Smooth muscle cell of the brain vasculature (primary cell): Measurements from ENCODE around the gene NEDD8.

Experiments
- DNase-seq: peaks from one replicate; pipeline ENCODE4 v3.0.0-alpha.2; 2012; ENCODE audit warnings: low read depth, low spot score

The NEDD8 gene

DNA sequence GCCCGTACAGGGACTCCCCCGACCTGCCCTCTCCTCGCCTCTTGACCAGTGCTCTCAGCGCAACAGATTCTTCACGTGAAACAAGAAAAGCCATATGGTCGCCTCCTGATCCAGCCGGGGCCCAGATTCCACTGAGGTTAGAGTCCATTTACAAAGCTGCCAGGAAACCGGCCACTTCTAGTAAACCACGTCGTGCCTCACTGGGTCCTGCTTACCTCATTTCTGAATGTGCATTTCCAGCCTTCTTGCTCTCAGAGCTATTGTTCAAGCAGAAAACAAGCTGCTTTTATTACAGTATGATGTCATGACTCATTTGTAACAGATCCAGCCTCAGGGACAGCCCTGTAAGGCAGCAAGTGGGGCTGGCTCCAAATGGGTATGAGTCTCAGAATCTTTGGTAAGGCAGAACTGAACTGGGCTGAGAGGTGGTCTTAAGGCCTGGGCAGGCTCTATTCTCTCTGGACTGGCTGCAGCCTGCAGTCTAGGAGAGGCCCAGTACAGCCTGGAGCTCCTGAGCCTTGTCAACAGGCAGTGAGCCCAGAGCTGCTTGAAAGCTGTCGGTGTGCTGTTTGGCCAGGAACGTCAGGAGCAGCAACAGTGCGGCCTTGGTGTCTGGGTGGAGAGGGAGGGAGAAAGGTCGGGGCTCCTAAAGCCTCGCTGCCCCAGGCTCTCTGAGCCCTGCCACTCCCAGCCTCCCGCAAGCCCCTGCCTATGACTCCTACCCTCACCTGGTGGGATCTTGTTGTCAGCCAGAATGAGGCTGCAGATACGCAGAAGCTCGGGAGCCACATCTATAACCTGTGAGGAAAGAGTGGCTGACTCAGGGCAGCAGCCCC is 52.0 kb downstream of the NEDD8 start:
- no peak for DNase-seq

DNA sequence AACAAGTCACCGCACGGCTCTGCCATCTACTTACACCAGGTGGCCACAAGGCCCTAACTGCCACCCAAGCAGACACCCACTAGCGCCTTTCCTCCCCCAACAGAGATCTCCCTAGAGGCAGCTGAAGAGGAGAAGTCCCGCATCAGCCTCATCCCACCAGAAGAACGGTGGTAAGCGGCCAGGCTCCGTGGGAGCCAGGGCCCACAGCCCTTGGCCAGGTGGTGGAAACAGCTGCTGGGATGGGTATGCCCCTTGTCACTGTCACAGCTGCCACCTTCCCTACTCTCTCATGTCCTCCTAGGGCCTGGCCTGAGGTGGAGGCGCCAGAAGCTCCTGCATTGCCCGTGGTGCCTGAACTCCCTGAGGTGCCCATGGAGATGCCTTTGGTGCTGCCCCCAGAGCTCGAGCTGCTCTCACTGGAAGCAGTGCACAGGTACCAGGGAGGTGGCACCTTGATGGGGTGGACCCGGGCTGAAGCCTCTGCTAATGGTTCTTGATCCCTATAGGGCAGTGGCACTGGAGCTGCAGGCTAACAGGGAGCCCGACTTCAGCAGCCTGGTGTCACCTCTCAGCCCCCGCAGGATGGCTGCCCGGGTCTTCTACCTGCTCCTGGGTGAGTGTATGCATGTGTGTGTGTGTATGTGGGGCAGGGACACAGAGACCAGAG is 52.7 kb downstream of the NEDD8 start:
- DNase-seq, result no peak

DNA sequence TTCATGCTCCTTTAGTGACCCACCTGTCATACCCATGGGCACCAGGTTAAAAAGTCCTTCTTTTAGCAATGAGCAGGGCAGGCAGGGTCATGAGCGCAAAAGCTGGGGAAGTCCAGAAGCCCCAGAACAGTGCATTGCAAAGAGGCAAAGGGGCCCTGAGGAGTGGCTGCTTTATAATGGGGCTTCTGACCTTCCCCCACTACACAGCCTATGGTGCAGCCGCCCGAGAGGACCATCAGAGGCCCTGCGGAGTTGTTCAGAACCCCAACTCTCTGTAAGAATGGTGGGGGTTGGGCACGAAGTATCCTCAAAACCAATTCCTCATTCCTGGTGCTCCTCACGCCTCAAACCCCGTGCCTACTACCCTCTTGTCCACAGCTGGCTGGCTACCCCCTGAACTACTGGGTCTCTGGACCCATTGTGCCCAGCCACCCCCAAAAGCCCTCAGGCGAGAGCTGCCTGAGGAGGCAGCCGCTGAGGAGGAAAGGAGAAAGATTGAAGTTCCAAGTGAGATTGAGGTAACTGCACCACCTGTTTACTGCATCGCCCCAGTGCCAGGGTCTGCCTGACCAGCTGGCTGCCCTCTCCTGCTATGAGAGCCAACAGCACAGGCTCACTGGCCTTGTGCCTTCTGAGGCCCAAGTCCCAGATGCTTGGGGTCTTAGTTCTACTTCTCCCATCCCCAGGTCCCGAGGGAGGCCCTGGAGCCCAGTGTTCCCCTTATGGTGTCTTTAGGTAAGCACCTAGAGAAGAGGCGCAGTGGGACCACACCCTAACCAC is 53.6 kb downstream of the NEDD8 start:
- DNase-seq, result no peak

DNA sequence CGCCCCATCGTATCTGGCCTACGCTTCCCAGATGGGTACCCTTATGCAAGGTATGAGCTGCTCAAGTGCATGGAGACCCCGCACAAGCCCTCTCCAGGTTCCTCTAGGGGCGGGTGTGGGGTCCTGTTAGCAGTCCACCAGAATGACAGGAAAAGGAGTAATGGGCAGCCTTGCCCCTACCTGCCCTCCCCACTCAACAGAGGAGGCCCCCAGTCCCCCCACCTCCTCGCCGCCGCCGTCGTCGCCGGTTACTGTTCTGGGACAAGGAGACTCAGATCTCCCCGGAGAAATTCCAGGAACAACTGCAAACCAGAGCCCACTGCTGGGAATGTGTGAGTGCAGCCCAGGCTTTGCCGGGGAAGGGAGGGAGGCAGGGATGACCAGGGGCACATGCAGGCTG is 54.3 kb downstream of the NEDD8 start:
- DNase-seq, result no peak

DNA sequence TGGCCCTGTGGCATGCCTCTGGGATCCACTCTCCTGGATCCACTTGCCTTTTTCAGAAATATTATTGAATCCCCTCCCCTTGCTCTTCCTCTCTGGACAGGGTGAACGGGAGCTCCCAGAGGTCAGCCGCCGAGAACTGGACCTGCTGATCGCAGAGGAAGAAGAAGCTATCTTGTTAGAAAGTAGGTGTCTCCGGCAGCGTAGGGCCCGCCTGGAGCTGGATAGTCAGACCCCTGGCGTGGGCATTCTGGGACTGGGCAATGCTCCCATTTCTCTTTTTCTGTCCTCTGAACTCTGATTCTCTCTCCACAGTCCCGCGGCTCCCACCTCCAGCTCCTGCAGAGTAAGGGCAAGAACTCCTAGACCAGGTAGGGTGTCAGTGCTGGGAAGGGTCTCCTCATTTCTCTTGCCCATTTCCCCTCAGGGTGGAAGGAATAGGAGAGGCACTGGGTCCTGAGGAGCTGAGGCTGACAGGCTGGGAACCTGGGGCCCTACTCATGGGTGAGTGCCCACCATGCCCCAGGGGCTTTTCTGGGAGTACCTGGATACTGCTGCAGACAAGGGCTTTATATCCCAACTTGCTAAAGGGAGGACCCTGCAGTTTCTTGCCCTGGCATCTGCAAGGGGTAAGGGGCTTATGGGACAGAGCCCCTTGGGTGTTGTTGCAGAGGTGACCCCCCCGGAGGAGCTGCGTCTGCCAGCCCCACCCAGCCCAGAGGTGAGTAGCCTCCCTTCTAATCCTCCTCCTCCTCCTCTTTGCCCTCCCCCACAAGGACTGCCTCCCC is 54.9 kb downstream of the NEDD8 start:
- DNase-seq, result no peak

DNA sequence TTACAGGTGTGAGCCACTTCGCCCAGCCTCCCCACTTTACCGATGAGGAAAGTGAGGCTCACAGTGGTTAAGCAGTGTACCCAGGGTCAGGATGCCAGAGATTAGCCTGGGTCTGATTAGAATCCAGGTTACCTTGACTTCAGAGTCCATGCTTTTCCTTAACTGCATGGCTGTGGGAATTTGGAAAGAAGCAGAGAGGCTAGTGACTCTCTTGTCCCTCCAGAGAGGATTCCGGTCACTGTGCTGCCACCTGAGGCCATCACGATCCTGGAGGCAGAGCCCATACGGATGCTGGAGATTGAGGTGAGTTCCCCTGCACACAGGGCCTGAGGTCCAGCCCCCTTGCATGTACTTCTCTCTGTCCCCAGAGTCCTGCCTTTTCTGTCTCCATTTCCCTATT is 55.6 kb downstream of the NEDD8 start:
- no peak for DNase-seq

DNA sequence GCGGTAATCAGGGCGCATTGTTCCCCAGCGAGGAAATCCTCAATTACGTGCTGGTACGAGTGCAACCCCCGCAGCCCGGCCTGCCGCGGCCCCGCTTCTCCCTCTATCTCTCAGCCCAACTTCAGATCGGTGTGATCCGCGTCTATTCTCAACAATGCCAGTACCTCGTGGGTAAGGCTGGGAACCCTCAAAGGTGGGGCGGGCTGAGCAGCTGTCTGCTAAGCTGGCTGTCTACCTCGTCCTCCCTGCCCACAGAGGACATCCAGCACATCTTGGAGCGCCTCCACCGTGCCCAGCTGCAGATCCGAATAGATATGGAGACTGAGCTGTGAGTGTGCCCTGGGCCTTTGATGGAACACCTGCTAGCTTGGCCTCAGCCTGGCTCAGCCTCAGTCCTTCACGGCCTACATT is 59.3 kb downstream of the NEDD8 start:
- DNase-seq, result no peak

DNA sequence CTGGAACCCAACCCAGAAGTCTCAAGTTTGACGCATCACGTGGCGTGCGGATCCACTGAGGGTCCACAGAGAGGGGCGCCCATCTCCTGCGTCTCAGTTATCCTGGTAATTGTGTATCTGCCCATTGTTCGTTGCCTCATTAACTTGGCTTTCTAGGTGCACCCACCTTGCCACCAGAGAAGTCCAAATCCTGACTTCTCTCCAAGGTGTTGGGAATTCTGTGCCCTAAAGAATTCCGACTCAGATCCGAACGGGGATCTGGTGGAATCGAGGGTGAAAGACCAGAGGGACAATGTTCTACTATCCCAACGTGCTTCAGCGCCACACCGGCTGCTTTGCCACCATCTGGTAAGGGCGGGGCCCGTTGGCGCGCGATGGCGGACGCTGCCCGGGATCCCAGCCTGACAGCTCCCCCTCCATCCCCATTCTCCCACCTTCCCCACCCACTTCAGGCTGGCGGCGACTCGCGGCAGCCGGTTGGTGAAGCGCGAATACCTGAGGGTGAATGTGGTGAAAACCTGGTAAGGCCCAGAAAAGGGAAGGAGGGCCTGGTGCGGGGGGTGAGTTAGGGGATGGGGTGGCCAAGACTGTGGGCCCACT is 59.8 kb downstream of the NEDD8 start:
- DNase-seq, result no peak

DNA sequence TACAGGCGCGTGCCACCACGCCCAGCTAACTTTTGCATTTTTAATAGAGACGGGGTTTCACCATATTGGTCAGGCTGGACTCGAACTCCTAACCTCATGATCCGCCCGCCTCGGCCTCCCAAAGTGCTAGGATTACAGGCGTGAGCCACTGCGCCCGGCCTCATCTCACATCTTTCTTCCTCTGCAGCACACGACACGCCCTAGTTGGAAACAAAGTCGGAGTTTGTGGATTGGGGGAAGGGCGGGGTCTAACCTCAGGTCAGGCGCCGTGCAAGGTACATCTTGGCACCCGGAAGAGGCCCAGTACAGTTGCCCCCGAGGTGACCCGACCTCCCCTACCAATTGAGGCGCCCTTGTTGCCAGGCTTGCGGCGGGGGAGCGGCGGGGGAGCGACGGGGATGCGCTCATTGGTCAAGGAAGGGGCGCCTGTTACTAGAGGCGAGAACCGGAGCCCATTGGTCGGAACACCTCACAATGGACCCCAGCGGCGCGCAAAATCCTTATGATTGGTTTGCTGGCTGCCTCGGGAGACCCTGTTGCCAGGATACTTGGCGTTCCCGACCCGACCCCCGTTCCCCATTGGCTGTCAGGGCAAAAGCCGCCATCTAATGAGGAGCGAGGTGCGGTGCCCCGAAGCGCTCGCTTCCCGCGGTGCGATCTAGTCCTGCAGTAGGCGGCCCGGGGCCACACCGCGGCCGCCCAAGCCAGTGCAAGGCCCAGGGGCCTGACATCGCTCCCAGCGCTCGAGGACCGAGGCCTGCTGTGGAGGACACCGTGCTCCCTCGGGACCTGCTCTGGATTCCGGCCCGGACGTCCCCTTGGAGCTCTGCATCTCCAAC is 60.5 kb downstream of the NEDD8 start, which contains the start of gene REC8:
REC8 (plus strand) TSS at position 659 of the 839 bp plus-strand sequence. CDS start 473 bp downstream, outside the sequence.
- DNase-seq, result peak; percentile 44

DNA sequence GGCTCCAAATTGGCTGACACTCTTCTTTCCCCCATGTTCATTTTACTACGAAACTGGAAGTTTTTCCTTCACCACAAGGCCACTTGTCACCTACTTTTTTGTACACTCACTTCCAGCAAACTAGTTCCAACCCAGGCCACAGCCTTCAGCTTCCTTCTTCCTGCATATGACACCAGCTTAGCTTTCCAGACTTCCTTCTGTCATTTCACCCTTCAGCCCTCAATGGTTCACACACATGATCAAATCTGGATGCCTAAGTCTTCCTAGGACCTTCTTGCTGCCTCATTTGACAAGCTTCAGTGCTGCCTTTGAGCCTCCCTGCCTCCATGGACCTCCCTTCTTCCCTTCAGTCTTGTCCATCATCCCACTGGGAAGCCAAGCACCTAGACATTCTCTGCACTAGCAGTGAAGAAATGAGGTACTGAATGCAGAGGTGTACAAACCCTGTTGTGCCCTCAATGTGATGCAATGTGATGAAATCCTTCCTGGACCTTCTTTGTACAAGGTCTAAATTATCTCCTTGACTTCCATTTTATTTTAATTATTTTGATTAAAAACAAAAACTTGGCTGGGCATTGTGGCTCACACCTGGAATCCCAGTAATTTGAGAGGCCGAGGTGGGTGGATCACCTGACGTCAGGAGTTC is 64.6 kb downstream of the NEDD8 start:
- DNase-seq, result no peak
